Renal pelvis (tissue), 4 donors: Measurements from ENCODE around the gene SEMA7A. TPM values are rescaled to one million over a fixed set of nuclear protein-coding genes. Genes with fewer than 3 reads are reported as not detected.
"Not testable (repeated sequence)": the region's sequence is repeated elsewhere in the genome, so short reads cannot be mapped to it uniquely, and the experiment has no call there.

ENCODE experiments used
- DNase-seq: peaks from one replicate; pipeline ENCODE4 v3.0.0-alpha.2; 2013
- polyA plus RNA-seq, 3 donors: library from polyadenylated mRNA; unstranded; fragments of 120-200 nt; gene quantifications; one replicate each; pipeline ENCODE4 v1.2.1, GENCODE V29; 2013; ENCODE audit not compliant: insufficient read length in 3 of 3

SEMA7A gene
- polyA plus RNA-seq, 3 donors = 5.0 to 8.0 (median 6.8) TPM

- DNase-seq = no peak
Observed at GRCh38 chr15:74400915-74401757, 32.6 kb downstream of the SEMA7A start.

- DNase-seq = no peak
Observed at GRCh38 chr15:74400313-74400860, 33.4 kb downstream of the SEMA7A start.

DNA sequence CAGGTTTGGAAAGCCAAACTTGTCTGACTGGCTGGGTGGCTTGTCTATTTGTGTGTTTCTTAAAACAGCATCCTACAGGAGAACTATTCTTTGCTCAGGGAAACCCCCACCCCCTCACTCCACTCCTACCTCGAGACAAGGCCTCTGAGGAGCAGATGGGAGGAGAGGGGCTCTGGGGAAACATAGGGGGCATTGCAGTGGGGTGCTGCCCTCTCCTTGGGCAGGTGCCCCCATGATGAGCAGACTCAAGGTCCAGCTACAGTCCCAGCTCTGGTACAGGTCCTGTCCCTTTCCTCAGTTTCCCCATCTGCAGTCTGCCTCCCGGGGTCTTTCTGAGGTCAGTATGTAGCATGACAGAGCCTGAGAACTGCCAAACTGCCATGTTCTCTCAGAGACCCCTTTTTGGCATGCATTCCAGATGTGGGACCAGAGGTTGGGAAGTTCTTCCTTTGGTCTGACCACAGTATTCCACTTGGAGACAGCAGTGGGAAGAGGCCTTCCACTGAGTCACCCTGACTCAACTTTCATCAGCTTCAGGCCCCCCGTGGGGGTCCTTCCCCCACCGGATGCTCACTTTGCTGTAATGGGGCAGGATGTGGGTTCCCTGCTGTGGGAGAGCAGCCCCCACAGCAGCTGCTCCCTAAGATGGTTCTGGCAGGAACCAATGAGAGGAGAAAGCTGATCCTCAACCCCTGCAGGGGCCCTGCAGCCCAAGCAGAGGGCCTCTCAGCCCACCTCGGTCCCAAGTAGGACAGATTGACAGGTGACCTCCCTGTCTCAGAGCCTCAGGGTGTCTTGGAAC lies 34.0 kb downstream of the SEMA7A start:
- DNase-seq = no peak

- no peak for DNase-seq
Observed at GRCh38 chr15:74399100-74399499, 34.7 kb downstream of the SEMA7A start.

GRCh38 chr15:74398183-74398582 lies 35.6 kb downstream of the SEMA7A start:
- no peak for DNase-seq

GRCh38 chr15:74397239-74398068 lies 36.3 kb downstream of the SEMA7A start:
- no peak for DNase-seq

- DNase-seq = no peak
Observed at GRCh38 chr15:74396445-74397238, 37.1 kb downstream of the SEMA7A start.

- no peak for DNase-seq
Observed at GRCh38 chr15:74396146-74396438, 37.7 kb downstream of the SEMA7A start.

- DNase-seq = no peak
Observed at GRCh38 chr15:74395319-74396145, 38.2 kb downstream of the SEMA7A start.

DNA sequence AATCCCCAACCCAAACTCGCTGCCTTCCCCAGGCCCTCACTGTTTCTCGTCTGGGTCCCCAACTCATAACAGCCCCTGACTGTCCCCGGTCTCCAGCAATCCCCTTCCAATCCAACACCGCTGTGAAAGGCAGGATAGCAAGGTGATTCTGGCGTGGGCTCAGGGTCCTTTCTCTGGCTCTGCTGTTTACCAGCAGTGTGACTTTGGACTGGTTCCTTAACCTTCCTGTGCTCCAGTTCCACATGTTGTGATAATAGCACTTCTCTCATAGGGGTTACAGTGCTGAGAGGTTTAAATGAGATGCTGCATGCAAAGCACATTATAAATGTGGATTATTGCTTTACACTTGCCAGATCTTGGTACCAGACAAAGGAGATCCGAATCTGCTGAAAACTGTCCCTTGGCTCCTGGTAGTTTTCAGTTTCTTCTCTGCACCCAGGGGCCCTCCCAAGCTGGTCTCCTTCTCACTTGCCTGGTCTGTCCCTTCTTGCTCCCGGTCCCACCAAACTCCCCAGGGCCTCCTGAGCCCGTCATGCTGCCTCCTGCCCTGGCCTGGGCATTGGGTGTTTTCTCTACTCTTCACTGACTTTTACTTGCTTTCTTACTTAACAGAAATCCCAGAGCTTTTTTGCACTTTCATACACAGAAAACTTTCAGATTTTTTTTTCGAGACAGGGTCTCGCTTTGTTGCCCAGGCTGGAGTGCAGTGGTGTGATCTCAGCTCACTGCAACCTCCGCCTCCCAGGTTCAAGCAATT lies 39.5 kb downstream of the SEMA7A start:
- no peak for DNase-seq

- DNase-seq = no peak
Observed at GRCh38 chr15:74393423-74393822, 40.3 kb downstream of the SEMA7A start.

GRCh38 chr15:74392902-74393301 lies 40.9 kb downstream of the SEMA7A start:
- DNase-seq = no peak

GRCh38 chr15:74392451-74392830 lies 41.3 kb downstream of the SEMA7A start:
- no peak for DNase-seq

GRCh38 chr15:74391582-74392450 lies 41.9 kb downstream of the SEMA7A start:
- DNase-seq = no peak

DNA sequence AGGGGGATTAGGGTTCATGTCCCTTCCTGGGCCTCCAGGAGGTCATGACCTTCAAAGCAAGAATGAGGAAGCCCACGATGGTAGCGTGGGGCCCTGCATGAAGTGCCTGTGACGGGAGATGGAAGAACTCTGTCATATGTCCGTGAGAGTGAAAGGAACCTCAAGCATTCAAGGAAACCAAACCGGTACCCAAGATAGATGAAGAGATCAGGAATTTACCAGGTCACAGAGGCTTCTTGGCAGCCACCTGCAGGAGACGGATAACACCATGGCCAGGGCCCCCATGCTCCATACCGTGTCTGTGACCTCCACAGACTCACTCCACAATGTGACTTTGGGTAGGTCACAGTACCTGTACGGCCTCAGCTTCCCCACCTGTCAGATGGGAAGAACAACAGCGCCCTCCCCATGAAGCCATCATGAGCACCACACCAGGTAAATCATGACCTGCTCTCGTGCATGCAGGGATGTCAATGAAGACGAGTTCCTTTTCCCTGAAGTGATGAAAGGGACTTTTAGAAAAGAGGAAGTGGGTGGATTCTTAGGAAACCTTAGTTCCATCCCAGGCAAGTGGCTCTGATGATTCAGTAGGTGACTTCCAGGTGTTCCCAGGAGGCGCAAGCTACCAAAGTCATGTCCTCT lies 43.0 kb downstream of the SEMA7A start:
- no peak for DNase-seq

DNA sequence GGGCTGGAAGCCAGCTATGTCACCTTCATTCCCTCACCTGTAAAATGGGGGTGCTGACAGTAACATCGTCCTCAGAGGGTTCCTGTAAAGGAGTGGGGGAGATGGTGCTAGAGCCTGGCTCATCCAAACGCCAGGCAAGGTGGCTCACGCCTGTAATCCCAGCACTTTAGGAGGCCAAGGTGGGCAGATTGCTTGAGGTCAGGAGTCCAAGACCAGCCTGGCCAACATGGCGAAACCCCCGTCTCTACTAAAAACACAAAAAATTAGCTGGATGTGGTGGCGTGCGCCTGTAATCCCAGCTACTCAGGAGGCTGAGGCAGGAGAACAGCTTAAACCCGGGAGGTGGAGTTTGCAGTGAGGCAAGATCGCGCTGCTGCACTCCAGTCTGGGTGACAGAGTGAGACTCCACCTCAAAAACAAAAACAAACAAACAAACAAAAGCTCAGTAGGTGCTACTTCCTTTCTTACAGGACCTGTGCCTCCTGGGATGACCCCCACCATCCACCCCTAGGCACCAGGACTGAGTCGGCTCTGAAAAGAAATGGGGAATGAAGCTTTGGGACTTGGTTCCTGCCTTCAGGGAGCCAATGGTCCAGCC lies 43.6 kb downstream of the SEMA7A start:
- not testable (repeated sequence) for DNase-seq

- no peak for DNase-seq
Observed at GRCh38 chr15:74389241-74390048, 44.3 kb downstream of the SEMA7A start.
